HepG2 (cell line): Measurements from ENCODE around the gene PRKCD. TPM values are rescaled to one million over a fixed set of nuclear protein-coding genes. Genes with fewer than 3 reads are reported as not detected.

ENCODE experiments used
- ERF ChIP-seq: IDR thresholded peaks from 2 replicates; pipeline ENCODE4 v1.6.1; 2018; ENCODE audit warnings: missing biosample characterization, missing genetic modification reagents
- HDAC6 ChIP-seq: fragments of 200-600 bp; sonication (generic); IDR thresholded peaks from 2 replicates; pipeline ENCODE4 v1.7.0; 2017; ENCODE audit warnings: mild to moderate bottlenecking, antibody characterized with exemption, low read length, low read depth
- HNRNPL ChIP-seq: fragments of 200-400 bp; formaldehyde crosslinking; IDR thresholded peaks from 2 replicates; pipeline ENCODE4 v1.6.1; 2017; ENCODE audit warnings: mild to moderate bottlenecking, low read depth, low read length
- IRX3 ChIP-seq: sonication (generic); formaldehyde crosslinking; IDR thresholded peaks from 2 replicates; pipeline ENCODE4 v1.8.1; 2023; ENCODE audit warnings: mild to moderate bottlenecking, low read depth, missing genetic modification reagents, borderline replicate concordance
- KLF11 ChIP-seq: IDR thresholded peaks from 2 replicates; pipeline ENCODE4 v1.6.1; 2016; ENCODE audit warnings: missing compliant biosample characterization
- KLF9 ChIP-seq: IDR thresholded peaks from 2 replicates; pipeline ENCODE4 v1.6.1; 2016; ENCODE audit warnings: low read depth
- MXD4 ChIP-seq: IDR thresholded peaks from 2 replicates; pipeline ENCODE4 v1.6.1; 2016; ENCODE audit warnings: mild to moderate bottlenecking, missing biosample characterization, missing genetic modification reagents
- MYC ChIP-seq: sonication (generic); formaldehyde crosslinking; IDR thresholded peaks from 2 replicates; pipeline ENCODE4 v1.9.0; 2021; ENCODE audit warnings: missing genetic modification reagents, borderline replicate concordance
- RXRB ChIP-seq: IDR thresholded peaks from 2 replicates; pipeline ENCODE4 v1.6.1; 2016; ENCODE audit warnings: borderline replicate concordance, missing genetic modification reagents, missing compliant biosample characterization
- SALL1 ChIP-seq: sonication (generic); formaldehyde crosslinking; IDR thresholded peaks from 2 replicates; pipeline ENCODE4 v1.8.0; 2022; ENCODE audit warnings: mild to moderate bottlenecking, missing genetic modification reagents
- SIN3B ChIP-seq: fragments of 150-350 bp; IDR thresholded peaks from 2 replicates; pipeline ENCODE4 v1.6.1; 2014; ENCODE audit warnings: low read length
- SSRP1 ChIP-seq: IDR thresholded peaks from 2 replicates; pipeline ENCODE4 v1.6.1; 2016; ENCODE audit warnings: control low read depth
- ZBTB25 ChIP-seq: IDR thresholded peaks from 2 replicates; pipeline ENCODE4 v1.6.1; 2018; ENCODE audit warnings: missing genetic modification reagents
- ZMYM4 ChIP-seq: sonication (generic); formaldehyde crosslinking; IDR thresholded peaks from 2 replicates; pipeline ENCODE4 v1.8.1; 2023; ENCODE audit warnings: mild to moderate bottlenecking, missing genetic modification reagents
- ZNF160 ChIP-seq: sonication (generic); formaldehyde crosslinking; IDR thresholded peaks from 2 replicates; pipeline ENCODE4 v1.8.0; 2022; ENCODE audit warnings: mild to moderate bottlenecking, inconsistent platforms, missing genetic modification reagents
- ZNF350 ChIP-seq: sonication (generic); formaldehyde crosslinking; IDR thresholded peaks from 2 replicates; pipeline ENCODE4 v1.4.0; 2020; ENCODE audit warnings: mild to moderate bottlenecking, low read depth, missing genetic modification reagents, borderline replicate concordance
- ZNF44 ChIP-seq: sonication (generic); formaldehyde crosslinking; IDR thresholded peaks from 2 replicates; pipeline ENCODE4 v1.5.1; 2020; ENCODE audit warnings: mild to moderate bottlenecking, missing genetic modification reagents
- ZNF75D ChIP-seq: sonication (generic); formaldehyde crosslinking; IDR thresholded peaks from 2 replicates; pipeline ENCODE4 v1.8.1; 2023; ENCODE audit warnings: missing genetic modification reagents, mild to moderate bottlenecking, borderline replicate concordance
- polyA plus RNA-seq, 8 experiments: library from polyadenylated mRNA; depleted of rRNA in 3 of 8; stranded (reverse) in 7 of 8; unstranded in 1 of 8; fragments of >200 nt; fragmentation: Illumina TruSeq in 4 of 8; extraction: Trizol in 4 of 8; gene quantifications; 2 replicates each; pipeline versions ENCODE4 v1.2.1 to v1.2.3, GENCODE V29; 2011 to 2016; ENCODE audit warnings: low read depth in 4 of 8, missing spikeins in 1 of 8, mixed read lengths in 1 of 8; ENCODE audit not compliant: insufficient read depth in 1 of 8
- total RNA-seq, 5 experiments: library from RNA; depleted of rRNA; stranded (reverse); fragments of >200 nt; fragmentation: Illumina TruSeq; extraction: Trizol; gene quantifications; 2 replicates each; pipeline ENCODE4 v1.2.3, GENCODE V29; 2016; ENCODE audit warnings: low read depth in 1 of 5
- TF ChIP-seq, protein P1 (sequence below): sonication (generic); formaldehyde crosslinking; IDR thresholded peaks from 2 replicates; pipeline ENCODE4; 2020; ENCODE audit warnings: missing genetic modification reagents, mild to moderate bottlenecking, borderline replicate concordance
- TF ChIP-seq, protein P2 (sequence below): sonication (generic); formaldehyde crosslinking; IDR thresholded peaks from 2 replicates; pipeline ENCODE4 v1.4.0; 2020; ENCODE audit warnings: missing genetic modification reagents, borderline replicate concordance
- TF ChIP-seq, protein P3 (sequence below): sonication (generic); formaldehyde crosslinking; IDR thresholded peaks from 2 replicates; pipeline ENCODE4 v1.5.1; 2020; ENCODE audit warnings: mild to moderate bottlenecking, missing genetic modification reagents, moderate library complexity

Gene PRKCD
- total and polyA plus RNA-seq, 2 of the 13 experiments (the other 11 are each of a cell fraction or from before 2014, with no cell fraction given): 1.6 to 40.7 TPM

DNA sequence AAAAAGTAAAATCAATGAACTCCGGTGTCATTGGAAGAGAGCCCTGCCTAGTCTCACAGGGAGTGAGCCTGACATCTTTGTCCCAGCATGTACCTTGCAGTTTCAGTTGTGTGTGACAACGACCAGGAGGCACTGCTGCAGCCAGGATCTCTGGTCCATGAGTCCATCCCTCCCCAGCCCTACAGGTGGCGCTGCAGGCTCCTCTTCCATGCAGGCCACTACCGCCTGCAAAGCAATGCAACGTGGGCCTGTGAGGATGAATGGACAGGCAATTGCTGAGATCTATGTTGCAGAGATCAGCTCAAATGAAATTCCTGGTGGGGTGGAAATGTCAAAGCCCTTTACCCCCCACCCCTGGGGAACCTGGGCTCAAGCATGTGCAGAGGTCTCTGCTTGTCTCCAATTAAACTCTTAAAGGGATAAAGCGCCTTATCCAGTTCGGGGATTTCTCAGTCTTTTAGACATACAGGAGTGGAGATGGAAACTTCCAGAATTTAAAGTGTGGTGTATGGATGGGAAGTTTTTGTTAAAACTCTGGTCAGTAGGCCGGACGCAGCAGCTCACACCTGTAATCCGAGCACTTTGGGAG, 59.0 kb downstream of the PRKCD start (continued):
- peak; percentile 30; the same call in 1 of the 2 replicates for TF ChIP-seq RXRB (CRISPR knock-in tag)
- TF ChIP-seq IRX3 (CRISPR knock-in tag): no peak
- peak; percentile 73 for TF ChIP-seq SALL1
- TF ChIP-seq ZBTB25: no peak; the same call in 1 of the 2 replicates
- TF ChIP-seq, protein P1, sequence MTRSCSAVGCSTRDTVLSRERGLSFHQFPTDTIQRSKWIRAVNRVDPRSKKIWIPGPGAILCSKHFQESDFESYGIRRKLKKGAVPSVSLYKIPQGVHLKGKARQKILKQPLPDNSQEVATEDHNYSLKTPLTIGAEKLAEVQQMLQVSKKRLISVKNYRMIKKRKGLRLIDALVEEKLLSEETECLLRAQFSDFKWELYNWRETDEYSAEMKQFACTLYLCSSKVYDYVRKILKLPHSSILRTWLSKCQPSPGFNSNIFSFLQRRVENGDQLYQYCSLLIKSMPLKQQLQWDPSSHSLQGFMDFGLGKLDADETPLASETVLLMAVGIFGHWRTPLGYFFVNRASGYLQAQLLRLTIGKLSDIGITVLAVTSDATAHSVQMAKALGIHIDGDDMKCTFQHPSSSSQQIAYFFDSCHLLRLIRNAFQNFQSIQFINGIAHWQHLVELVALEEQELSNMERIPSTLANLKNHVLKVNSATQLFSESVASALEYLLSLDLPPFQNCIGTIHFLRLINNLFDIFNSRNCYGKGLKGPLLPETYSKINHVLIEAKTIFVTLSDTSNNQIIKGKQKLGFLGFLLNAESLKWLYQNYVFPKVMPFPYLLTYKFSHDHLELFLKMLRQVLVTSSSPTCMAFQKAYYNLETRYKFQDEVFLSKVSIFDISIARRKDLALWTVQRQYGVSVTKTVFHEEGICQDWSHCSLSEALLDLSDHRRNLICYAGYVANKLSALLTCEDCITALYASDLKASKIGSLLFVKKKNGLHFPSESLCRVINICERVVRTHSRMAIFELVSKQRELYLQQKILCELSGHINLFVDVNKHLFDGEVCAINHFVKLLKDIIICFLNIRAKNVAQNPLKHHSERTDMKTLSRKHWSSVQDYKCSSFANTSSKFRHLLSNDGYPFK (CRISPR knock-in tag): peak; percentile 55; the same call in 1 of the 2 replicates
- peak; percentile 76; the same call in 1 of the 2 replicates for TF ChIP-seq MYC
- TF ChIP-seq SSRP1 (CRISPR knock-in tag): no peak
- peak; percentile 39; the same call in 1 of the 2 replicates for TF ChIP-seq ZNF350 (CRISPR knock-in tag)
- TF ChIP-seq ZNF160 (CRISPR knock-in tag): no peak
- no peak for TF ChIP-seq HDAC6
- peak; percentile 44; the same call in 1 of the 2 replicates for TF ChIP-seq ZMYM4 (CRISPR knock-in tag)
- no peak for TF ChIP-seq KLF11 (CRISPR knock-in tag)
- 0 out of 2 replicates have a peak, but pooled peaks have one; percentile 27 for TF ChIP-seq MXD4
- 0 out of 2 replicates have a peak, but pooled peaks have one; percentile 81 for TF ChIP-seq ZNF44 (CRISPR knock-in tag)
- TF ChIP-seq, protein P2, sequence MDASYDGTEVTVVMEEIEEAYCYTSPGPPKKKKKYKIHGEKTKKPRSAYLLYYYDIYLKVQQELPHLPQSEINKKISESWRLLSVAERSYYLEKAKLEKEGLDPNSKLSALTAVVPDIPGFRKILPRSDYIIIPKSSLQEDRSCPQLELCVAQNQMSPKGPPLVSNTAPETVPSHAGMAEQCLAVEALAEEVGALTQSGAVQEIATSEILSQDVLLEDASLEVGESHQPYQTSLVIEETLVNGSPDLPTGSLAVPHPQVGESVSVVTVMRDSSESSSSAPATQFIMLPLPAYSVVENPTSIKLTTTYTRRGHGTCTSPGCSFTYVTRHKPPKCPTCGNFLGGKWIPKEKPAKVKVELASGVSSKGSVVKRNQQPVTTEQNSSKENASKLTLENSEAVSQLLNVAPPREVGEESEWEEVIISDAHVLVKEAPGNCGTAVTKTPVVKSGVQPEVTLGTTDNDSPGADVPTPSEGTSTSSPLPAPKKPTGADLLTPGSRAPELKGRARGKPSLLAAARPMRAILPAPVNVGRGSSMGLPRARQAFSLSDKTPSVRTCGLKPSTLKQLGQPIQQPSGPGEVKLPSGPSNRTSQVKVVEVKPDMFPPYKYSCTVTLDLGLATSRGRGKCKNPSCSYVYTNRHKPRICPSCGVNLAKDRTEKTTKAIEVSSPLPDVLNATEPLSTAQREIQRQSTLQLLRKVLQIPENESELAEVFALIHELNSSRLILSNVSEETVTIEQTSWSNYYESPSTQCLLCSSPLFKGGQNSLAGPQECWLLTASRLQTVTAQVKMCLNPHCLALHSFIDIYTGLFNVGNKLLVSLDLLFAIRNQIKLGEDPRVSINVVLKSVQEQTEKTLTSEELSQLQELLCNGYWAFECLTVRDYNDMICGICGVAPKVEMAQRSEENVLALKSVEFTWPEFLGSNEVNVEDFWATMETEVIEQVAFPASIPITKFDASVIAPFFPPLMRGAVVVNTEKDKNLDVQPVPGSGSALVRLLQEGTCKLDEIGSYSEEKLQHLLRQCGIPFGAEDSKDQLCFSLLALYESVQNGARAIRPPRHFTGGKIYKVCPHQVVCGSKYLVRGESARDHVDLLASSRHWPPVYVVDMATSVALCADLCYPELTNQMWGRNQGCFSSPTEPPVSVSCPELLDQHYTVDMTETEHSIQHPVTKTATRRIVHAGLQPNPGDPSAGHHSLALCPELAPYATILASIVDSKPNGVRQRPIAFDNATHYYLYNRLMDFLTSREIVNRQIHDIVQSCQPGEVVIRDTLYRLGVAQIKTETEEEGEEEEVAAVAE (CRISPR knock-in tag): no peak
- TF ChIP-seq, protein P3, sequence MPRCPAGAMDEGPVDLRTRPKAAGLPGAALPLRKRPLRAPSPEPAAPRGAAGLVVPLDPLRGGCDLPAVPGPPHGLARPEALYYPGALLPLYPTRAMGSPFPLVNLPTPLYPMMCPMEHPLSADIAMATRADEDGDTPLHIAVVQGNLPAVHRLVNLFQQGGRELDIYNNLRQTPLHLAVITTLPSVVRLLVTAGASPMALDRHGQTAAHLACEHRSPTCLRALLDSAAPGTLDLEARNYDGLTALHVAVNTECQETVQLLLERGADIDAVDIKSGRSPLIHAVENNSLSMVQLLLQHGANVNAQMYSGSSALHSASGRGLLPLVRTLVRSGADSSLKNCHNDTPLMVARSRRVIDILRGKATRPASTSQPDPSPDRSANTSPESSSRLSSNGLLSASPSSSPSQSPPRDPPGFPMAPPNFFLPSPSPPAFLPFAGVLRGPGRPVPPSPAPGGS (CRISPR knock-in tag): no peak
- TF ChIP-seq SIN3B: no peak
- no peak for TF ChIP-seq HNRNPL
- TF ChIP-seq KLF9 (CRISPR knock-in tag): no peak
- no peak for TF ChIP-seq ZNF75D (CRISPR knock-in tag)
- TF ChIP-seq ERF (CRISPR knock-in tag): peak; percentile 59
